GM12875 (cell line): ENCODE data around the gene ARHGEF1.

Experiments used
- H3K4me3 ChIP-seq: one replicate; pipeline ENCODE4 v1.5.1; 2011; ENCODE audit warnings: low read depth, low read length, control low read depth
- TF ChIP-seq, protein P1 (sequence below): IDR thresholded peaks from 2 replicates; pipeline ENCODE4 v1.5.1; 2011; ENCODE audit warnings: low read depth, mild to moderate bottlenecking, control low read depth, inconsistent platforms, low read length, moderate library complexity, borderline replicate concordance; ENCODE audit not compliant: insufficient read depth

ARHGEF1 gene, protein sequence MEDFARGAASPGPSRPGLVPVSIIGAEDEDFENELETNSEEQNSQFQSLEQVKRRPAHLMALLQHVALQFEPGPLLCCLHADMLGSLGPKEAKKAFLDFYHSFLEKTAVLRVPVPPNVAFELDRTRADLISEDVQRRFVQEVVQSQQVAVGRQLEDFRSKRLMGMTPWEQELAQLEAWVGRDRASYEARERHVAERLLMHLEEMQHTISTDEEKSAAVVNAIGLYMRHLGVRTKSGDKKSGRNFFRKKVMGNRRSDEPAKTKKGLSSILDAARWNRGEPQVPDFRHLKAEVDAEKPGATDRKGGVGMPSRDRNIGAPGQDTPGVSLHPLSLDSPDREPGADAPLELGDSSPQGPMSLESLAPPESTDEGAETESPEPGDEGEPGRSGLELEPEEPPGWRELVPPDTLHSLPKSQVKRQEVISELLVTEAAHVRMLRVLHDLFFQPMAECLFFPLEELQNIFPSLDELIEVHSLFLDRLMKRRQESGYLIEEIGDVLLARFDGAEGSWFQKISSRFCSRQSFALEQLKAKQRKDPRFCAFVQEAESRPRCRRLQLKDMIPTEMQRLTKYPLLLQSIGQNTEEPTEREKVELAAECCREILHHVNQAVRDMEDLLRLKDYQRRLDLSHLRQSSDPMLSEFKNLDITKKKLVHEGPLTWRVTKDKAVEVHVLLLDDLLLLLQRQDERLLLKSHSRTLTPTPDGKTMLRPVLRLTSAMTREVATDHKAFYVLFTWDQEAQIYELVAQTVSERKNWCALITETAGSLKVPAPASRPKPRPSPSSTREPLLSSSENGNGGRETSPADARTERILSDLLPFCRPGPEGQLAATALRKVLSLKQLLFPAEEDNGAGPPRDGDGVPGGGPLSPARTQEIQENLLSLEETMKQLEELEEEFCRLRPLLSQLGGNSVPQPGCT

DNA sequence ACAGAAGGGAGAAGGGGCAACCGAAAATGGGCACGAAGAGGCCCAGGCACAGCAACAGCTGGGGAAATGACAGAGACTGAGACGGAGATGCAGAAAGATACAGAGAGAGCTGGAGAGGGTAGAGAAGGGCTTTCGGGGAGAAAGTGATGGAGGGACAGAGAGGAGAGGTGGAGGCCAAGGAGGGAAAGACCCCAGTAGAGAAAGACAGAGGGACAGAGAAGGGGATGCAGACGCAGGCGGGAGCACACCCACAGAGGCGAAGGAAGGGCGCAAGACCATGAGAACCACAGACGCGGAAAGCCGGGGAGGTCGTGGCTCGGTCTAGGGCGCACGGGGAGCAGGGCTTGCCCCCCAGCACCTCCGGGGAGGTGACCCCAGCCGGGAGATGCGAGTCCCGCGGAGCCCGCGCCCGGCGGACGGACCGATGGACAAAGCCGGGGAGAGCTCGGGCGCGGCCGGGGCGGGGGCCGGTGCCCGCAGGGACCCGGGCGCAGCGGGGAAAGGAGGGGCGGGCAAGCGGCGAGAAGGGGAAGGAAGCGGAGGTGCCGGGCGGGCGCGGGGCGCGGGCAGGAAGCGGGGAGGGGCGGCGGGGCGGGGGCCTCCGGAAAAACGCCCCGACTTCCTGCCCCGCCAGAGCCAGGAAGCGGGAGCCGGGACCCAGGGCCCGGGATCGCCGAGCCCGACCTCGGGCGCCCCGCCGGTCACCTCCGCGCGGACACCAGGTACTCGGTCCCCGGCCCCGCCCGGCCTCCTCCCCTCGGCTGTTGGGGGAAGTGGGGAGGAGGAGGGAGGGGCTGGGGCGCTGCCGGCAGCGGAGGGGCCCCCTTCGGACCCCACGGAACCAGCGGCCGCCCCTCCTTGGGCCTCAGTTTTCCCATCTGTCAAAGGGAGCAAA is at the start of gene ARHGEF1:
ARHGEF1 (plus strand) TSS at position 617 of the 895 bp plus-strand sequence. CDS start 4,899 bp downstream, outside the sequence.
- H3K4me3 ChIP-seq, result peak within 1 kb of the TSS; percentile 70
- TF ChIP-seq, protein P1, sequence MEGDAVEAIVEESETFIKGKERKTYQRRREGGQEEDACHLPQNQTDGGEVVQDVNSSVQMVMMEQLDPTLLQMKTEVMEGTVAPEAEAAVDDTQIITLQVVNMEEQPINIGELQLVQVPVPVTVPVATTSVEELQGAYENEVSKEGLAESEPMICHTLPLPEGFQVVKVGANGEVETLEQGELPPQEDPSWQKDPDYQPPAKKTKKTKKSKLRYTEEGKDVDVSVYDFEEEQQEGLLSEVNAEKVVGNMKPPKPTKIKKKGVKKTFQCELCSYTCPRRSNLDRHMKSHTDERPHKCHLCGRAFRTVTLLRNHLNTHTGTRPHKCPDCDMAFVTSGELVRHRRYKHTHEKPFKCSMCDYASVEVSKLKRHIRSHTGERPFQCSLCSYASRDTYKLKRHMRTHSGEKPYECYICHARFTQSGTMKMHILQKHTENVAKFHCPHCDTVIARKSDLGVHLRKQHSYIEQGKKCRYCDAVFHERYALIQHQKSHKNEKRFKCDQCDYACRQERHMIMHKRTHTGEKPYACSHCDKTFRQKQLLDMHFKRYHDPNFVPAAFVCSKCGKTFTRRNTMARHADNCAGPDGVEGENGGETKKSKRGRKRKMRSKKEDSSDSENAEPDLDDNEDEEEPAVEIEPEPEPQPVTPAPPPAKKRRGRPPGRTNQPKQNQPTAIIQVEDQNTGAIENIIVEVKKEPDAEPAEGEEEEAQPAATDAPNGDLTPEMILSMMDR, result no peak

DNA sequence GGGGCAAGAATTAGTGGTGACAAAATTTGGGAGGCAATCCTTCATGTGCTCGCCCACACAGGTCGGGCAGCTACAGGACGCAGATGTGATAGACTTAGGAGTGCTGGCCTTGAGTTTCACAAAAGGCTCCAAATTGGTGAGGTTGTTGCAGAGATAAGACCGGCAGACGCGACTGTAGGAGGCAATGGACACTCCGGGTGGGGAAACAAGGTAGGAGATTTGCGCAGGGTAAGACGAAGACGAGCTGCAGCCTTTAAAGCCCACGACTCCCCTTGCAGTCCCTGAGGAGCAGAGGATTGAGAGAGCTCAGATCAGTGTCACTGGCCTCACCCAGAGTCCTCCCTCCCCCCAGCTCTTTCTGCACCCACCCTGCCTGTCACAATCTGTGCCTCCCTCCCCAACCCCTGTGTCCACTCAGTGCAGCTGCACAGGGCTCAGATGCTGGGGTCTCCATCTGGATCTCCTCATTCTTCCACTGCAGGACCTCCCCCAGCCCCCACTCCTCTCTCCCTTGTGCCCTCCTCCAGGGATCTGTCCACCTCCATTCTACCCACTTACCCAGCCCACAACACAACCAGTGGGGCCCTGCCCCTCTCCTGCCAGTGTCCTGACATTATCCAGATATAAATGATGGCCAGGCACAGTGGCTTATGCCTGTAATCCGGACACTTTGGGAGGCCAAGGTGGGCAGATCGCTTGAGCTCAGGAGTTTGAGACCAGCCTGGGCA is 44.8 kb upstream of the ARHGEF1 start:
- no peak overlapping the region for H3K4me3 ChIP-seq

DNA sequence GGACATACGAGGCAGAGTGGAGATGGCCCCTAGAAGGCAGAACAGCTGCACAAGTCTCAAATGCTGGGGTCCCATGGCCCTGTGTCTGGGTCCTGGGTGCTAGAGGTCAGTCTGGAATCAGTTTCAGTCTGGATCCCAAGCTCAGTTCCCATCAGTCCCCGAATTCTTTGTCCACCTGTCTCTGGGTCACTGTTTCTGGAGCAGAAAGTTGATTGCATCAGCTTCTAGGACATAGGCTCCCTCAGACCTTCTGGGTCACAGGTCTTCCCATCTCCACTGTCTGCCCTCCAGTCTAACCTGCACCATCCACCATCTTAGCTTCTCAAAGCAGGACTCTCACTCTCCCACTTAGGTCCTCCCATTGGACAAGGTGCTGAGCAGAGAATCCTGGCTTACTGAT is 43.8 kb upstream of the ARHGEF1 start:
- TF ChIP-seq, protein P1, result no peak
- H3K4me3 ChIP-seq, result no peak overlapping the region

More for the DNA sequence above, 44.8 kb upstream of the ARHGEF1 start:
- TF ChIP-seq, protein P1, result no peak

DNA sequence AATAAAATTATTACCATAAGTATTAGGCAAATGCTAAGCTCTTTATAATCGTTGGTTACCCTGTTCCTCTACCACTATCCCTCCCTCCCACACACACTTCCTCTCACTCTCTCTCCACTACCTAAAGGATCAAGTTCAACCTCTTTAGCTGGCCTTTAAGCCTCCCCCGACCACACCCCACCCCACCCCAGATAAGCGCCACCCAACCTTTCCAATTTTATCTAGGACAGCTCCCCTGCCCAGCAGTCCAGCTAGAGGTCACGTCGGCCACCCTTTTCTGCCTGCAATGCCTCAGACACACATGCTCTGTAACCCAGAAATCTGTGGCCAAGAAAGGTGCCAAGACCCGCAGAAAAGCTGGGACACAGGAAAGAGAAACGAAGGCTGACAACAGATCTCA is 39.6 kb upstream of the ARHGEF1 start:
- TF ChIP-seq, protein P1, result no peak

DNA sequence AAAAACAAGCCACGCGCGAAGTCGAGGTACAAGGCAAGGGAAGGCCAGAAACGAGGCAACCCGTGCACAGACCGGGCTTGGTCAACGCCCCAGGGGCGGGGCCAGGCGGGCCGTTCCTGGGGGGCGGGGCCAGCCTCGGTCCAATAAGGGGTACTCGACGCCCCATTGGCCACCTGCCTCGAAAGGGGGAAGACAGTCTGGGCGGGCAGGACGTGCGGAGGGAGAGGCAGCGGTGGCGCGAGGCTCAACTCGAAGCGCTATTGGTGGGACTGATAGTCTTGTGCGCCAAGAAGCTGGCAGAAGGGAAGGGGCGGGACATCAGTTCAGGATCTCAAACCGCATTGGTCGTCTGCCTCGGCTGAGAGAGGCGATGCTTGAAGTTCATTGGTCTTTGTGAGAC is 38.4 kb upstream of the ARHGEF1 start, which contains the start of gene LYPD4:
LYPD4 (minus strand) TSS at position 83 of the 400 bp plus-strand sequence. CDS start 5,398 bp downstream, outside the sequence.
- TF ChIP-seq, protein P1, result no peak
- no peak within 1 kb of the TSS for H3K4me3 ChIP-seq

More for the DNA sequence above, 39.6 kb upstream of the ARHGEF1 start:
- no peak overlapping the region for H3K4me3 ChIP-seq

DNA sequence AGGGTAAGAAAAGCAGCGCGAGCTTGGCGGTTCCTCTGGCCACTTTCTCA is 38.2 kb upstream of the ARHGEF1 start, which contains the start of gene DMRTC2:
DMRTC2 (plus strand) TSS at position 42 of the 50 bp plus-strand sequence. CDS start 2,387 bp downstream, outside the sequence.
- TF ChIP-seq, protein P1, result no peak
- no peak within 1 kb of the TSS for H3K4me3 ChIP-seq
